HepG2 (cell line): ENCODE results near the gene IDH3G. TPM values are rescaled to one million over a fixed set of nuclear protein-coding genes. Genes with fewer than 3 reads are reported as not detected.

Source experiments
- ATAC-seq: fragments of 200-7000 bp; cut with Tn5 transposase; 3 replicates; pipeline ENCODE4 v1.9.1; 2020; ENCODE audit warnings: mild to moderate bottlenecking, moderate library complexity
- BruUV-seq: library from RNA; stranded (reverse); fragments of 400-500 nt; replicated peaks from 2 replicates; lab custom pipeline; 2021; lab: Mats Ljungman, UMichigan
- CTCF ChIA-PET: fragments of 300-600 bp; formaldehyde crosslinking; extraction: SDS; loops from one replicate; lab custom pipeline; 2021; ENCODE audit warnings: low total read pairs, inconsistent platforms, low intra/inter-chr PET ratio; lab: Yijun Ruan, JAX
- POLR2A ChIA-PET: fragments of 350-600 bp; sonication (Branson Sonifier 250); formaldehyde crosslinking; loops from one replicate; lab custom pipeline; 2020; ENCODE audit warnings: antibody characterized with exemption, inconsistent platforms; lab: Yijun Ruan, JAX
- DNase-seq: peaks from one replicate; pipeline ENCODE4 v3.0.0-alpha.2; 2015; ENCODE audit warnings: low spot score
- FAIRE-seq: peaks from 3 replicates; lab custom pipeline; 2011; peaks lifted over from hg19 to GRCh38; lab: Jason Lieb, UNC
- H2AFZ ChIP-seq: one replicate; pipeline ENCODE4 v1.6.1; 2011; ENCODE audit warnings: low read length, inconsistent platforms
- H3K27ac ChIP-seq: fragments of 300-600 bp; 3 replicates; pipeline ENCODE4 v1.8.0; 2011; ENCODE audit warnings: mixed run types, mild to moderate bottlenecking, mixed read lengths, low read length, inconsistent platforms; ENCODE audit not compliant: insufficient read depth; ENCODE audit errors: extremely low read length
- H3K27me3 ChIP-seq, 2 experiments: fragments of 200-600 bp in 1 of 2; 2 replicates in 1 of 2; 3 replicates in 1 of 2; pipeline versions ENCODE4 v1.6.0 to v1.8.0; 2011; ENCODE audit warnings: low read length in 2 of 2, mild to moderate bottlenecking in 2 of 2, moderate library complexity in 2 of 2, inconsistent platforms in 1 of 2; ENCODE audit not compliant: insufficient read depth in 2 of 2, control insufficient read depth in 1 of 2
- H3K36me3 ChIP-seq, 2 experiments: fragments of 200-600 bp in 1 of 2; replicated peaks in 1 of 2; 2 replicates in 1 of 2; 3 replicates in 1 of 2; pipeline versions ENCODE4 v1.5.1 to v1.8.0; 2011; ENCODE audit warnings: low read length in 2 of 2, inconsistent platforms in 1 of 2; ENCODE audit not compliant: insufficient read depth in 2 of 2, control insufficient read depth in 1 of 2
- H3K4me1 ChIP-seq: 2 replicates; pipeline ENCODE4 v1.5.1; 2012; ENCODE audit warnings: low read length, inconsistent platforms; ENCODE audit not compliant: insufficient read depth
- H3K4me2 ChIP-seq: 2 replicates; pipeline ENCODE4 v1.6.0; 2011; ENCODE audit warnings: low read depth, low read length, inconsistent platforms
- H3K4me3 ChIP-seq, 3 experiments: fragments of 200-600 bp in 1 of 3; sonication (generic), shearing (Covaris generic) in 1 of 3; replicated peaks in 1 of 3; 2 replicates each; pipeline ENCODE4 v1.5.1; 2011 to 2016; ENCODE audit warnings: low read length in 3 of 3, inconsistent platforms in 2 of 3, low read depth in 2 of 3, mild to moderate bottlenecking in 2 of 3, control low read depth in 1 of 3, mixed read lengths in 1 of 3; ENCODE audit not compliant: insufficient read depth in 1 of 3
- H3K79me2 ChIP-seq: one replicate; pipeline ENCODE4 v1.6.1; 2011; ENCODE audit warnings: low read length, inconsistent platforms; ENCODE audit not compliant: insufficient read depth
- H3K9ac ChIP-seq: 2 replicates; pipeline ENCODE4 v1.6.0; 2011; ENCODE audit warnings: mild to moderate bottlenecking, low read depth, low read length, inconsistent platforms; ENCODE audit not compliant: insufficient read depth
- H3K9me3 ChIP-seq: 2 replicates; pipeline ENCODE4 v1.5.1; 2012; ENCODE audit warnings: mild to moderate bottlenecking, low read length
- H4K20me1 ChIP-seq: 2 replicates; pipeline ENCODE4 v1.6.0; 2011; ENCODE audit warnings: inconsistent platforms, mild to moderate bottlenecking, low read length, moderate library complexity; ENCODE audit not compliant: insufficient read depth
- GMEB1 ChIP-seq: sonication (generic); formaldehyde crosslinking; IDR thresholded peaks from 2 replicates; pipeline ENCODE4 v1.5.1; 2020; ENCODE audit warnings: missing genetic modification reagents, mild to moderate bottlenecking, borderline replicate concordance
- IRF9 ChIP-seq: sonication (generic); formaldehyde crosslinking; IDR thresholded peaks from 2 replicates; pipeline ENCODE4 v1.8.0; 2022; ENCODE audit warnings: missing genetic modification reagents, mild to moderate bottlenecking, borderline replicate concordance
- MXD1 ChIP-seq: sonication (generic); formaldehyde crosslinking; IDR thresholded peaks from 2 replicates; pipeline ENCODE4 v1.4.0; 2020; ENCODE audit warnings: mild to moderate bottlenecking, missing genetic modification reagents
- MXI1 ChIP-seq: IDR thresholded peaks from 3 replicates; pipeline ENCODE4 v1.6.1; 2012; ENCODE audit warnings: low read depth, low read length, inconsistent platforms, borderline replicate concordance
- NKX3-1 ChIP-seq: sonication (generic); formaldehyde crosslinking; IDR thresholded peaks from 2 replicates; pipeline ENCODE4 v1.5.0; 2020; ENCODE audit warnings: missing genetic modification reagents
- ZNF761 ChIP-seq: sonication (generic); formaldehyde crosslinking; conservative IDR thresholded peaks from 2 replicates; pipeline ENCODE4 v1.4.0; 2020; ENCODE audit warnings: mild to moderate bottlenecking, missing genetic modification reagents
- WGBS: methylation state at CpG from one replicate; pipeline ENCODE4 v1.1.6; 2017; ENCODE audit warnings: low lambda C conversion rate; 5-methylcytosine and 5-hydroxymethylcytosine counted together
- in situ Hi-C: cut with HindIII; loops from 2 replicates; pipeline ENCODE4 v1.10.0; 2017; ENCODE audit warnings: low pct_unique_long_range_greater_than_20kb; ENCODE audit not compliant: extremely low pct_ligation_motif_present
- intact Hi-C: fragments of 100-400 bp; cut with micrococcal nuclease; formaldehyde crosslinking; loops from one replicate; pipeline ENCODE4 v1.10.0; 2022; ENCODE audit not compliant: unreplicated experiment
- polyA plus RNA-seq, 8 experiments: library from polyadenylated mRNA; depleted of rRNA in 3 of 8; stranded (reverse) in 7 of 8; unstranded in 1 of 8; fragments of >200 nt; fragmentation: Illumina TruSeq in 4 of 8; extraction: Trizol in 4 of 8; gene quantifications; 2 replicates each; pipeline versions ENCODE4 v1.2.1 to v1.2.3, GENCODE V29; 2011 to 2016; ENCODE audit warnings: low read depth in 4 of 8, missing spikeins in 1 of 8, mixed read lengths in 1 of 8; ENCODE audit not compliant: insufficient read depth in 1 of 8
- total RNA-seq, 5 experiments: library from RNA; depleted of rRNA; stranded (reverse); fragments of >200 nt; fragmentation: Illumina TruSeq; extraction: Trizol; gene quantifications; 2 replicates each; pipeline ENCODE4 v1.2.3, GENCODE V29; 2016; ENCODE audit warnings: low read depth in 1 of 5

Gene IDH3G
- total and polyA plus RNA-seq, 2 of the 13 experiments (the other 11 are each of a cell fraction or from before 2014, with no cell fraction given): 18.7 to 35.5 TPM

- Histone ChIP-seq H3K9ac (no peak within 1 kb of the TSS), H3K79me2 (no peaks in the 10 kb centered on the region), H4K20me1 (no peaks in the 10 kb centered on the region), H3K4me1 (no peaks in the 10 kb centered on the region), H3K4me2 (no peak within 1 kb of the TSS), H3K4me3 (no peak within 1 kb of the TSS; a peak in 1 of 6 replicates), H3K36me3 (no peaks in the 10 kb centered on the region), H3K9me3 (no peaks in the 10 kb centered on the region), H3K27ac (no peak within 1 kb of the TSS), H3K27me3 (peaks cover 4 to 35% of the 10 kb centered on the region in 2 experiments; a peak in 3 of 5 replicates), H2AFZ (no peak within 1 kb of the TSS)
- no TSS peak for BruUV-seq
- POLR2A ChIA-PET: no interaction called here
- intact Hi-C loops: no loop called here
- in situ Hi-C loops: no loop called here
- DNase-seq: no peak
- no peak for FAIRE-seq
- whole genome bisulfite sequencing: no CpG with 5 or more reads among the region's 97 CpGs
- CTCF ChIA-PET: no interaction called here
- no peak for TF ChIP-seq MXD1 (CRISPR knock-in tag)
- TF ChIP-seq NKX3-1 (CRISPR knock-in tag): no peak
- no peak for TF ChIP-seq MXI1
- no peak for TF ChIP-seq IRF9 (CRISPR knock-in tag)
- no peak for TF ChIP-seq GMEB1 (CRISPR knock-in tag)
- TF ChIP-seq ZNF761: no peak
- no peak for ATAC-seq
These were observed 35.8 kb upstream of the IDH3G start, which contains the start of gene PDZD4 for GRCh38 chrX:153829799-153830639. TSS of gene PDZD4 (minus strand) at chrX:153830544. CDS start at chrX:153830298, 246 bp downstream.
